ENCODE measurements around the gene YJEFN3. TPM values are rescaled to one million over a fixed set of nuclear protein-coding genes. Genes with fewer than 3 reads are reported as not detected.

YJEFN3 gene
- total and polyA plus RNA-seq, 2 donors (not counting 3 experiments of a cell fraction or from before 2014, with no cell fraction given), result 1.9 to 2.1 TPM

GRCh38 chr19:19527371-19527656 is 1.4 kb upstream of the YJEFN3 start:
- no peak for DNase-seq (ENCODE audit: low read depth, low spot score)
- Histone ChIP-seq H4K20me1 (replicated peaks; ENCODE audit: control insufficient read depth, extremely low read depth, insufficient read depth, low read length) (no peaks in the 10 kb centered on the region), H2AFZ (ENCODE audit: low read depth, low read length) (no peak overlapping the region), H3K4me2 (ENCODE audit: insufficient read depth, low read length) (no peak overlapping the region), H3K9me3 (replicated peaks; ENCODE audit: control insufficient read depth, insufficient read depth, low read length) (no peaks in the 10 kb centered on the region), H3K4me3 (replicated peaks in 1 of 3; ENCODE audit: insufficient read depth in 1 of 3, low read depth in 1 of 3, low read length in 3 of 3) (no peak overlapping the region), H3K9ac (replicated peaks; ENCODE audit: extremely low read depth, insufficient read depth, low read length) (no peak overlapping the region), H3K9me1 (replicated peaks; ENCODE audit: control insufficient read depth, extremely low read depth, insufficient read depth, low read length) (no peaks in the 10 kb centered on the region), H3K36me3 (ENCODE audit: control insufficient read depth in 2 of 2, extremely low read depth in 1 of 2, insufficient read depth in 2 of 2, low read length in 2 of 2) (no peaks in the 10 kb centered on the region), H3K27me3 (ENCODE audit: control insufficient read depth in 2 of 2, insufficient read depth in 2 of 2, low read length in 2 of 2) (no peaks in the 10 kb centered on the region), H3K4me1 (ENCODE audit: control insufficient read depth, extremely low read depth, insufficient read depth, low read length) (no peaks in the 10 kb centered on the region), H3K79me2 (ENCODE audit: control insufficient read depth, insufficient read depth, low read length) (no peaks in the 10 kb centered on the region), H3K27ac (ENCODE audit: insufficient read depth, low read depth, low read length) (no peak overlapping the region)
- TF ChIP-seq FOS (IDR thresholded peaks at IDR 0.05; ENCODE audit: borderline replicate concordance, insufficient read depth, low read length), result no peak
- TF ChIP-seq POLR2A (IDR thresholded peaks at IDR 0.05; ENCODE audit: low read depth, low read length), result no peak
- TF ChIP-seq MYC (IDR thresholded peaks at IDR 0.05; ENCODE audit: low read depth, low read length), result no peak
- TF ChIP-seq GATA2 (IDR thresholded peaks at IDR 0.05; ENCODE audit: insufficient read depth, insufficient read length, low read depth, low read length), result no peak
- no peak for TF ChIP-seq CTCF (IDR thresholded peaks at IDR 0.05; ENCODE audit: extremely low read depth in 1 of 2, insufficient read depth in 1 of 2, low read depth in 1 of 2, low read length in 2 of 2)
- no peak for TF ChIP-seq POLR2AphosphoS5 (IDR thresholded peaks at IDR 0.05; ENCODE audit: insufficient read depth, low read depth, low read length)
- no peak for TF ChIP-seq MAX (IDR thresholded peaks at IDR 0.05; ENCODE audit: insufficient read depth, insufficient read length)
- TF ChIP-seq EZH2 (IDR thresholded peaks at IDR 0.05; ENCODE audit: borderline replicate concordance, low read depth, low read length, severe bottlenecking), result no peak
- CTCF ChIA-PET, result no interaction called here
- no peak for FAIRE-seq
- intact Hi-C loops (cut with micrococcal nuclease) (no loop called here), dilution Hi-C loops (cut with MboI; ENCODE audit: extremely low pct_ligation_motif_present, low sequenced_read_pairs) (no loop called here)
- BruUV-seq (replicated peaks), result no TSS peak
- POLR2A ChIA-PET, result no interaction called here
